Naive thymus-derived CD4-positive, alpha-beta T cell (primary cell): Measurements from ENCODE around the gene SNX9. TPM values are rescaled to one million over a fixed set of nuclear protein-coding genes. Genes with fewer than 3 reads are reported as not detected.

Experiments
- ATAC-seq: fragments of 150-1000 bp; cut with Tn5 transposase; 2 replicates; pipeline ENCODE4 v1.10.0; 2021; ENCODE audit warnings: mild to moderate bottlenecking, moderate library complexity
- CTCF ChIA-PET: fragments of 350-600 bp; sonication (Branson Sonifier 250); formaldehyde crosslinking; loops from one replicate; lab custom pipeline; 2021; ENCODE audit warnings: antibody characterized with exemption; lab: Charles Lee
- POLR2A ChIA-PET: fragments of 350-600 bp; sonication (Branson Sonifier 250); formaldehyde crosslinking; loops from one replicate; lab custom pipeline; 2021; ENCODE audit warnings: antibody characterized with exemption, inconsistent platforms; lab: Charles Lee
- DNase-seq, 9 donors: peaks; one replicate each; pipeline versions ENCODE4 v3.0.0 to v3.0.0-alpha.2; 2020 to 2022; ENCODE audit warnings: mixed read lengths in 1 of 9
- H3K27ac ChIP-seq: one replicate; pipeline ENCODE4 v1.7.0; 2013; ENCODE audit warnings: mild to moderate bottlenecking, low read depth, low read length, moderate library complexity
- H3K27me3 ChIP-seq, 2 donors: one replicate each; pipeline ENCODE4 v1.7.0; 2013; ENCODE audit warnings: low read length in 2 of 2, mild to moderate bottlenecking in 2 of 2, moderate library complexity in 2 of 2; ENCODE audit not compliant: control insufficient read depth in 2 of 2, insufficient read depth in 2 of 2
- H3K36me3 ChIP-seq, 3 experiments: 1 replicate in 2 of 3; 2 replicates in 1 of 3; pipeline ENCODE4 v1.7.0; 2013; ENCODE audit warnings: low read length in 3 of 3, mild to moderate bottlenecking in 3 of 3, moderate library complexity in 1 of 3; ENCODE audit not compliant: insufficient read depth in 3 of 3, control insufficient read depth in 2 of 3
- H3K4me1 ChIP-seq, 2 donors: one replicate each; pipeline ENCODE4 v1.7.0; 2013; ENCODE audit warnings: low read length in 2 of 2, mild to moderate bottlenecking in 2 of 2, moderate library complexity in 1 of 2; ENCODE audit not compliant: control insufficient read depth in 2 of 2, insufficient read depth in 2 of 2
- H3K4me3 ChIP-seq: 2 replicates; pipeline ENCODE4 v1.7.0; 2013; ENCODE audit warnings: mild to moderate bottlenecking, low read length
- H3K9me3 ChIP-seq, 3 experiments: 1 replicate in 2 of 3; 2 replicates in 1 of 3; pipeline ENCODE4 v1.7.0; 2013; ENCODE audit warnings: low read length in 3 of 3; ENCODE audit not compliant: control insufficient read depth in 2 of 3
- H3K27ac Mint-ChIP-seq, 9 donors: one replicate each; pipeline ENCODE4 v1.8.0; 2020 to 2022; ENCODE audit warnings: mixed read lengths in 9 of 9, mild to moderate bottlenecking in 8 of 9, moderate library complexity in 5 of 9, inconsistent platforms in 2 of 9
- H3K27me3 Mint-ChIP-seq, 5 donors: one replicate each; pipeline ENCODE4 v1.8.0; 2021 to 2022; ENCODE audit warnings: mixed read lengths in 5 of 5, mild to moderate bottlenecking in 1 of 5
- H3K36me3 Mint-ChIP-seq, 5 donors: one replicate each; pipeline ENCODE4 v1.8.0; 2020 to 2022; ENCODE audit warnings: mixed read lengths in 5 of 5, mild to moderate bottlenecking in 3 of 5, inconsistent platforms in 1 of 5
- H3K4me1 Mint-ChIP-seq, 7 donors: one replicate each; pipeline ENCODE4 v1.8.0; 2020 to 2022; ENCODE audit warnings: mixed read lengths in 7 of 7, mild to moderate bottlenecking in 3 of 7, inconsistent platforms in 1 of 7
- H3K4me3 Mint-ChIP-seq, 10 donors: one replicate each; pipeline ENCODE4 v1.8.0; 2020 to 2022; ENCODE audit warnings: mild to moderate bottlenecking in 10 of 10, mixed read lengths in 10 of 10, moderate library complexity in 6 of 10, inconsistent platforms in 2 of 10
- H3K9me3 Mint-ChIP-seq, 11 donors: one replicate each; pipeline ENCODE4 v1.8.0; 2020 to 2022; ENCODE audit warnings: mixed read lengths in 11 of 11, mild to moderate bottlenecking in 4 of 11, inconsistent platforms in 1 of 11, moderate library complexity in 1 of 11
- intact Hi-C, 2 donors: fragments of 100-400 bp; cut with micrococcal nuclease; formaldehyde crosslinking; loops; one replicate each; pipeline ENCODE4 v1.15.1; 2023
- polyA plus RNA-seq, 2 donors: library from polyadenylated mRNA; unstranded; fragments of 300-500 nt; fragmentation: Illumina TruSeq; gene quantifications; one replicate each; pipeline ENCODE4 v1.2.3, GENCODE V29; 2021
- total RNA-seq, 6 experiments: library from RNA in 5 of 6; stranded (reverse) in 5 of 6; gene quantifications; 1 replicate in 5 of 6; 2 replicates in 1 of 6; pipeline ENCODE4 v1.2.3 and lab custom pipeline; 2021 to 2026

SNX9 gene
- total and polyA plus RNA-seq, 7 experiments from 2014 or later = 13.4 to 51.5 (median 36.4) TPM

GRCh38 chr6:157892363-157892877, 69.4 kb downstream of the SNX9 start:
- Mint-ChIP-seq H3K36me3 (peaks cover 13 to 44% (median 30%) of the 10 kb centered on the region in 5 donors), H3K4me1 (peaks cover 24 to 68% (median 61%) of the 10 kb centered on the region in 7 donors), H3K27me3 (peaks cover 0 to 3% (median 0%) of the 10 kb centered on the region in 5 donors), H3K9me3 (peaks cover 0 to 3% (median 0%) of the 10 kb centered on the region in 11 donors), H3K27ac (peak overlapping the region; percentile 76 to 95 (median 91)), H3K4me3 (peak overlapping the region; percentile 59 to 79 (median 70))
- no peak overlapping the region for H3K4me3 ChIP-seq
- H3K9me3 ChIP-seq = no peaks in the 10 kb centered on the region
- no peaks in the 10 kb centered on the region for H3K27me3 ChIP-seq
- ATAC-seq = peak; percentile 34
- H3K36me3 ChIP-seq = peaks cover 0 to 24% (median 0%) of the 10 kb centered on the region in 3 experiments
- H3K27ac ChIP-seq = peak overlapping the region; percentile 61
- ChIA-PET POLR2A (interaction anchor here (1.2 to 1.3 kb wide), 3 partner anchors 26 to 154 kb away, joined by 3 to 5 read pairs (median 3); no protein-coding TSS in a partner anchor), CTCF (interaction anchor here (0.7 to 1.8 kb wide), 4 partner anchors 15 to 656 kb away, joined by 3 to 11 read pairs (median 8); no protein-coding TSS in a partner anchor)
- peak in 4 of 9 donors; percentile 25 to 47 (median 40) for DNase-seq
- intact Hi-C loops = loop anchor here (2.0 to 10.0 kb wide), 3 partner anchors 90 to 578 kb away; no protein-coding TSS in a partner anchor
- H3K4me1 ChIP-seq = peaks cover 0 to 25% of the 10 kb centered on the region in 2 donors

GRCh38 chr6:157893238-157893637, 70.2 kb downstream of the SNX9 start:
- intact Hi-C loops = loop anchor here (1.0 to 10.0 kb wide), 5 partner anchors 8 to 578 kb away; no protein-coding TSS in a partner anchor
- Mint-ChIP-seq H3K36me3 (peaks cover 13 to 41% (median 27%) of the 10 kb centered on the region in 5 donors), H3K27ac (peak overlapping the region in 8 of 9 donors; percentile 79 to 95 (median 92)), H3K4me1 (peaks cover 20 to 64% (median 58%) of the 10 kb centered on the region in 7 donors), H3K9me3 (peaks cover 0 to 3% (median 0%) of the 10 kb centered on the region in 11 donors), H3K27me3 (peaks cover 0 to 3% (median 0%) of the 10 kb centered on the region in 5 donors), H3K4me3 (peak overlapping the region in 7 of 10 donors; percentile 4 to 79 (median 31))
- H3K27ac ChIP-seq = peak overlapping the region; percentile 61
- H3K36me3 ChIP-seq = peaks cover 0 to 22% (median 0%) of the 10 kb centered on the region in 3 experiments
- no peaks in the 10 kb centered on the region for H3K27me3 ChIP-seq
- POLR2A ChIA-PET = interaction anchor here (0.6 to 1.3 kb wide), 4 partner anchors 8 to 154 kb away, joined by 3 to 5 read pairs (median 3); no protein-coding TSS in a partner anchor
- peaks cover 0 to 32% of the 10 kb centered on the region in 2 donors for H3K4me1 ChIP-seq
- H3K4me3 ChIP-seq = no peak overlapping the region
- CTCF ChIA-PET = interaction anchor here (1.3 to 1.6 kb wide), 4 partner anchors 16 to 179 kb away, joined by 4 to 11 read pairs (median 6); no protein-coding TSS in a partner anchor
- ATAC-seq = peak; percentile 81
- no peaks in the 10 kb centered on the region for H3K9me3 ChIP-seq
- DNase-seq = peak in 7 of 9 donors; percentile 60 to 84 (median 72)

- H3K9me3 Mint-ChIP-seq = no peaks in the 10 kb centered on the region
- Histone ChIP-seq H3K9me3 (no peaks in the 10 kb centered on the region), H3K4me3 (no peak overlapping the region), H3K27ac (no peak overlapping the region), H3K4me1 (peaks cover 0 to 33% of the 10 kb centered on the region in 2 donors), H3K27me3 (no peaks in the 10 kb centered on the region), H3K36me3 (peaks cover 0 to 39% (median 0%) of the 10 kb centered on the region in 3 experiments)
- H3K4me3 Mint-ChIP-seq = no peak overlapping the region
- no peaks in the 10 kb centered on the region for H3K27me3 Mint-ChIP-seq
- peak overlapping the region in 3 of 9 donors; percentile 19 to 76 (median 33) for H3K27ac Mint-ChIP-seq
- intact Hi-C loops = loop anchor here (10.0 kb wide), 2 partner anchors 179 to 581 kb away; no protein-coding TSS in a partner anchor
- ChIA-PET CTCF (no interaction called here), POLR2A (no interaction called here)
- H3K4me1 Mint-ChIP-seq = peaks cover 19 to 56% (median 49%) of the 10 kb centered on the region in 7 donors
- peaks cover 7 to 42% (median 21%) of the 10 kb centered on the region in 5 donors for H3K36me3 Mint-ChIP-seq
- ATAC-seq (no peak), DNase-seq (no peak)
Observed at GRCh38 chr6:157895585-157895984, 72.5 kb downstream of the SNX9 start.

- Histone ChIP-seq H3K27ac (no peak overlapping the region), H3K4me1 (peaks cover 0 to 24% of the 10 kb centered on the region in 2 donors), H3K9me3 (no peaks in the 10 kb centered on the region), H3K36me3 (peaks cover 0 to 39% (median 0%) of the 10 kb centered on the region in 3 experiments), H3K27me3 (no peaks in the 10 kb centered on the region), H3K4me3 (no peak overlapping the region)
- Mint-ChIP-seq H3K27ac (peak overlapping the region in 6 of 9 donors; percentile 61 to 80 (median 70)), H3K4me1 (peaks cover 11 to 53% (median 38%) of the 10 kb centered on the region in 7 donors), H3K36me3 (peaks cover 10 to 50% (median 21%) of the 10 kb centered on the region in 5 donors), H3K9me3 (no peaks in the 10 kb centered on the region), H3K27me3 (no peaks in the 10 kb centered on the region), H3K4me3 (no peak overlapping the region)
- intact Hi-C loops = loop anchor here (10.0 kb wide), 2 partner anchors 178 to 582 kb away; no protein-coding TSS in a partner anchor
- POLR2A ChIA-PET = interaction anchor here (0.8 to 1.5 kb wide), 2 partner anchors 10 to 127 kb away, joined by 3 read pairs; no protein-coding TSS in a partner anchor
- DNase-seq (no peak), ATAC-seq (no peak)
- CTCF ChIA-PET = interaction anchor here (0.5 to 1.8 kb wide), 6 partner anchors 10 to 300 kb away, joined by 3 to 7 read pairs (median 4); no protein-coding TSS in a partner anchor
Observed at GRCh38 chr6:157896932-157897331, 73.9 kb downstream of the SNX9 start.

- H3K36me3 Mint-ChIP-seq = peaks cover 7 to 52% (median 21%) of the 10 kb centered on the region in 5 donors
- peak; percentile 55 for ATAC-seq
- H3K4me3 Mint-ChIP-seq = no peak overlapping the region
- H3K27me3 Mint-ChIP-seq = no peaks in the 10 kb centered on the region
- H3K4me1 Mint-ChIP-seq = peaks cover 5 to 40% (median 26%) of the 10 kb centered on the region in 7 donors
- peaks cover 0 to 12% of the 10 kb centered on the region in 2 donors for H3K4me1 ChIP-seq
- H3K36me3 ChIP-seq = peaks cover 0 to 50% (median 0%) of the 10 kb centered on the region in 3 experiments
- no peaks in the 10 kb centered on the region for H3K9me3 Mint-ChIP-seq
- H3K27ac Mint-ChIP-seq = peak overlapping the region in 8 of 9 donors; percentile 6 to 92 (median 50)
- H3K4me3 ChIP-seq = no peak overlapping the region
- intact Hi-C loops = loop anchor here (1.0 to 10.0 kb wide), 4 partner anchors 142 to 583 kb away; no protein-coding TSS in a partner anchor
- no peak overlapping the region for H3K27ac ChIP-seq
- no peaks in the 10 kb centered on the region for H3K27me3 ChIP-seq
- peak in 7 of 9 donors; percentile 39 to 68 (median 48) for DNase-seq
- H3K9me3 ChIP-seq = no peaks in the 10 kb centered on the region
- POLR2A ChIA-PET = interaction anchor here (1.0 to 1.5 kb wide), 2 partner anchors 11 to 13 kb away, joined by 3 read pairs; no protein-coding TSS in a partner anchor
- CTCF ChIA-PET = interaction anchor here (0.8 to 1.9 kb wide), 4 partner anchors 8 to 143 kb away, joined by 3 to 6 read pairs (median 4); no protein-coding TSS in a partner anchor
Observed at GRCh38 chr6:157898169-157898568, 75.1 kb downstream of the SNX9 start.

- Mint-ChIP-seq H3K36me3 (peaks cover 7 to 51% (median 21%) of the 10 kb centered on the region in 5 donors), H3K4me1 (peaks cover under 1 to 37% (median 24%) of the 10 kb centered on the region in 7 donors), H3K9me3 (no peaks in the 10 kb centered on the region), H3K27ac (peak overlapping the region in 7 of 9 donors; percentile 11 to 92 (median 70)), H3K4me3 (no peak overlapping the region), H3K27me3 (no peaks in the 10 kb centered on the region)
- Histone ChIP-seq H3K9me3 (no peaks in the 10 kb centered on the region), H3K4me1 (peaks cover 0 to 8% of the 10 kb centered on the region in 2 donors), H3K27ac (no peak overlapping the region), H3K4me3 (no peak overlapping the region), H3K27me3 (no peaks in the 10 kb centered on the region), H3K36me3 (peaks cover 0 to 54% (median 0%) of the 10 kb centered on the region in 3 experiments)
- POLR2A ChIA-PET = interaction anchor here (0.5 kb wide), 1 partner anchor 142 kb away, joined by 3 read pairs; no protein-coding TSS in a partner anchor
- CTCF ChIA-PET = interaction anchor here (1.8 to 1.9 kb wide), 2 partner anchors 25 to 143 kb away, joined by 5 to 6 read pairs; no protein-coding TSS in a partner anchor
- DNase-seq (no peak), ATAC-seq (no peak)
- intact Hi-C loops = loop anchor here (1.0 to 10.0 kb wide), 4 partner anchors 142 to 584 kb away; no protein-coding TSS in a partner anchor
Observed at GRCh38 chr6:157898640-157899039, 75.6 kb downstream of the SNX9 start.
